Nucleus accumbens (tissue), 56 donors: Measurements from ENCODE around the gene LSM2.
"Not testable (repeated sequence)": the region's sequence is repeated elsewhere in the genome, so short reads cannot be mapped to it uniquely, and the experiment has no call there.

Source experiments
- DNase-seq, 56 donors: peaks; one replicate each; lab custom pipeline; 2025; lab: John Stamatoyannopoulos, UW

The LSM2 gene

GRCh38 chr6:31806470-31807272 is at the start of gene LSM2:
TSS of gene LSM2 (minus strand) at chr6:31806966. CDS start at chr6:31806757, 209 bp downstream.
- DNase-seq, result peak; percentile 77 to 98 (median 95)

- not testable (repeated sequence) for DNase-seq
Observed at GRCh38 chr6:31851980-31852718, 45.4 kb upstream of the LSM2 start.

GRCh38 chr6:31851485-31851832 is 44.7 kb upstream of the LSM2 start:
- DNase-seq, result no peak

GRCh38 chr6:31850765-31851484 is 44.2 kb upstream of the LSM2 start:
- DNase-seq, result no peak

GRCh38 chr6:31847276-31847978 is 40.7 kb upstream of the LSM2 start:
- no peak for DNase-seq

- no peak for DNase-seq
Observed at GRCh38 chr6:31844507-31844906, 37.7 kb upstream of the LSM2 start.

- DNase-seq, result no peak
Observed at GRCh38 chr6:31842053-31842452, 35.3 kb upstream of the LSM2 start.

- DNase-seq, result not testable (repeated sequence)
Observed at GRCh38 chr6:31839779-31840126, 33.0 kb upstream of the LSM2 start.

GRCh38 chr6:31838968-31839367 is 32.2 kb upstream of the LSM2 start:
- no peak for DNase-seq

- DNase-seq, result not testable (repeated sequence)
Observed at GRCh38 chr6:31838114-31838553, 31.4 kb upstream of the LSM2 start.

GRCh38 chr6:31837369-31838113 is 30.8 kb upstream of the LSM2 start:
- DNase-seq, result no peak

GRCh38 chr6:31836474-31837368 is 30.0 kb upstream of the LSM2 start:
- DNase-seq, result no peak

- no peak for DNase-seq
Observed at GRCh38 chr6:31836047-31836473, 29.3 kb upstream of the LSM2 start.

- peak in 55 of 56 donors; percentile 26 to 93 (median 82) for DNase-seq
Observed at GRCh38 chr6:31834367-31835250, 27.8 kb upstream of the LSM2 start.

GRCh38 chr6:31831350-31832215 is 24.8 kb upstream of the LSM2 start:
- peak in 6 of 56 donors; percentile 9 to 54 (median 40) for DNase-seq

GRCh38 chr6:31830886-31831335 is 24.1 kb upstream of the LSM2 start:
- peak in 8 of 56 donors; percentile 13 to 68 (median 46) for DNase-seq
